ENCODE results near the gene ZNF318.
"Not testable (repeated sequence)": the region's sequence is repeated elsewhere in the genome, so short reads cannot be mapped to it uniquely, and the experiment has no call there.

The ZNF318 gene

DNA sequence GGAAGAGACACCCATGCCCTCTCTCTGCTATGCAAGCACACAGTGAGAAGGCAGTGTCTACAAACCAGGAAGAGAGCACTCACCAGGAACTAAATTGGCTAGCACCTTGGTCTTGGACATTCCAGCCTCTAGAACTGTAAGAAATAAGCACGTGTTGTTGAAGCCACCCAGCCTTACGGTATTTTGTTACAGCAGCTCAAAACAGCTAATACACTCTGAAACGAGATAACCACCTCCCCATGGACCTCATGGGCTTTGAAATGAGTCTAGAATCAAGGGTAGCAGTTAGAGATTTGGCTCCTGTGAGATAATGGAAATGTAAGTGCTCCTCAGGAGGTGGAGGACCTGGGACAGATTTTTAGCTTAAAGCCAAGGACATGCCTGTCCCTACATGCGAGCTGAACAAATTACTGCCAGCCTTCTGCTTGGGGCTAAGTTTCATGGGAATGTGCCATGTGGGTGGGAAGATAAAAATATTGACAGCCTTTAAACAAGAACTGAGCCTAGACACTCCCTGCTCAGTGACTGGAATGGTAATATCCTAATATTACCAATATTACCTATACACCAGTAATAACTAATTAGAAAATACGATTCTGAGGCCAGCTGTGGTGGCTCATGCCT is 3.9 kb upstream of the ZNF318 start:
- H3F3A ChIP-seq (ENCODE audit: insufficient read depth): peaks cover 67% of the 10 kb centered on the region
- peak overlapping the region; percentile 0; the same call in 1 of the 2 replicates for H3K9ac ChIP-seq (ENCODE audit: low read length)
- TF ChIP-seq CTCF (IDR thresholded peaks at IDR 0.05; ENCODE audit: insufficient read depth, low read length, poor library complexity, severe bottlenecking) (no peak), EZH2phosphoT487 (conservative IDR thresholded peaks at IDR 0.05; ENCODE audit: low read length) (no peak)
- peaks cover under 1% of the 10 kb centered on the region; the same call in 1 of the 2 replicates for H3K36me3 ChIP-seq (ENCODE audit: low read length)
- no peaks in the 10 kb centered on the region for H3K9me3 ChIP-seq (ENCODE audit: insufficient read depth, low read length)
- H3K27me3 ChIP-seq (ENCODE audit: low read length): no peaks in the 10 kb centered on the region
- no peak overlapping the region for H2AFZ ChIP-seq (ENCODE audit: low read depth, low read length, severe bottlenecking)
- H3K9me2 ChIP-seq (replicated peaks; ENCODE audit: insufficient read depth, low read length): no peaks in the 10 kb centered on the region
- H3K27ac ChIP-seq (ENCODE audit: low read depth, low read length): peak overlapping the region; percentile 71
- H3K4me3 ChIP-seq (ENCODE audit: insufficient read depth, low read length, poor library complexity, severe bottlenecking): no peak overlapping the region
- H3K4me2 ChIP-seq (ENCODE audit: low read depth, low read length, poor library complexity, severe bottlenecking): no peak overlapping the region
- no peaks in the 10 kb centered on the region for H4K20me1 ChIP-seq (ENCODE audit: low read depth, low read length)
- H3K79me2 ChIP-seq (ENCODE audit: insufficient read depth, low read length): peaks cover 6% of the 10 kb centered on the region

DNA sequence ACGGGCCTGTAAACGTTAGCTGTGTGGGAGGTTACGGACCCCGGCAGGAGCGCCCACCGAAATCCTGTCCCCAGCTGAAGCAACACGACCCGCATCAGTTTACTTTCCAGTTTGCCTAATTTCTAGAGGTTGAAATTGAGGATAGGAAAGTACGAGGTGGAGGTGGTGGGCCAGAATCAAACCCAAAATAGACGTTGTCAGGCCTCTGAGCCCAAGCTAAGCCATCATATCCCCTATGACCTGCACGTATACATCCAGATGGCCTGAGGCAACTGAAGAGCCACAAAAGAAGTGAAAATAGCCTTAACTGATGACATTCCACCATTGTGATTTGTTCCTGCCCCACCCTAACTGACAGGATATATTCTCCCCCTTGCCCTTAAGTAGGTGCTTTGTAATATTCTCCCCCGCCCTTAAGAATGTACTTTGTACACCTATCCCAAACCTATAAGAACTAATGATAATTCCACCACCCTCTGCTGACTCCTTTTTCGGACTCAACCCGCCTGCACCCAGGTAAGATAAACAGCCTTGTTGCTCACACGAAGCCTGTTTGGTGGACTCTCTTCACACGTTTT is 645 bp upstream of the ZNF318 start:
- Histone ChIP-seq H3F3A (ENCODE audit: insufficient read depth) (peaks cover 69% of the 10 kb centered on the region), H3K9ac (ENCODE audit: low read length) (peak overlapping the region; percentile 97), H3K36me3 (ENCODE audit: low read length) (peaks cover 21% of the 10 kb centered on the region), H3K27ac (ENCODE audit: low read depth, low read length) (peak overlapping the region; percentile 86), H3K4me2 (ENCODE audit: low read depth, low read length, poor library complexity, severe bottlenecking) (peak overlapping the region; percentile 74), H2AFZ (ENCODE audit: low read depth, low read length, severe bottlenecking) (peak overlapping the region; percentile 78), H3K79me2 (ENCODE audit: insufficient read depth, low read length) (peaks cover 38% of the 10 kb centered on the region), H3K4me3 (ENCODE audit: insufficient read depth, low read length, poor library complexity, severe bottlenecking) (peak overlapping the region; percentile 45)
- H3K9me2 ChIP-seq (replicated peaks; ENCODE audit: insufficient read depth, low read length); H4K20me1 ChIP-seq (ENCODE audit: low read depth, low read length); H3K27me3 ChIP-seq (ENCODE audit: low read length); H3K9me3 ChIP-seq (ENCODE audit: insufficient read depth, low read length): not testable (repeated sequence)

- TF ChIP-seq CTCF (IDR thresholded peaks at IDR 0.05; ENCODE audit: insufficient read depth, low read length, poor library complexity, severe bottlenecking) (no peak), EZH2phosphoT487 (conservative IDR thresholded peaks at IDR 0.05; ENCODE audit: low read length) (no peak)
- H3F3A ChIP-seq (ENCODE audit: insufficient read depth): peaks cover 68% of the 10 kb centered on the region
- H3K9me3 ChIP-seq (ENCODE audit: insufficient read depth, low read length): no peaks in the 10 kb centered on the region
- no peak overlapping the region for H2AFZ ChIP-seq (ENCODE audit: low read depth, low read length, severe bottlenecking)
- peaks cover 54% of the 10 kb centered on the region for H3K79me2 ChIP-seq (ENCODE audit: insufficient read depth, low read length)
- no peaks in the 10 kb centered on the region for H3K9me2 ChIP-seq (replicated peaks; ENCODE audit: insufficient read depth, low read length)
- no peaks in the 10 kb centered on the region for H3K27me3 ChIP-seq (ENCODE audit: low read length)
- H3K4me2 ChIP-seq (ENCODE audit: low read depth, low read length, poor library complexity, severe bottlenecking): peak overlapping the region; percentile 71
- H3K27ac ChIP-seq (ENCODE audit: low read depth, low read length): peak overlapping the region; percentile 83
- peaks cover 32% of the 10 kb centered on the region for H3K36me3 ChIP-seq (ENCODE audit: low read length)
- H3K9ac ChIP-seq (ENCODE audit: low read length): peak overlapping the region; percentile 97
- peak overlapping the region; percentile 93 for H3K4me3 ChIP-seq (ENCODE audit: insufficient read depth, low read length, poor library complexity, severe bottlenecking)
- H4K20me1 ChIP-seq (ENCODE audit: low read depth, low read length): peaks cover 4% of the 10 kb centered on the region; the same call in 1 of the 2 replicates
Measured at GRCh38 chr6:43368259-43369160, 937 bp downstream of the ZNF318 start.
